CD4-positive, alpha-beta T cell treated with Interleukin-6 at 100 ng/mL for 8 hours (primary cell): ENCODE results near the gene ZDHHC14.
A peak's percentile ranks its signal among the peaks of the same experiment; 100 is the strongest.

Source experiments
- DNase-seq: peaks from one replicate; pipeline ENCODE4 v3.0.0-alpha.2; 2020; ENCODE audit warnings: mixed read lengths, low spot score

ZDHHC14 gene

DNA sequence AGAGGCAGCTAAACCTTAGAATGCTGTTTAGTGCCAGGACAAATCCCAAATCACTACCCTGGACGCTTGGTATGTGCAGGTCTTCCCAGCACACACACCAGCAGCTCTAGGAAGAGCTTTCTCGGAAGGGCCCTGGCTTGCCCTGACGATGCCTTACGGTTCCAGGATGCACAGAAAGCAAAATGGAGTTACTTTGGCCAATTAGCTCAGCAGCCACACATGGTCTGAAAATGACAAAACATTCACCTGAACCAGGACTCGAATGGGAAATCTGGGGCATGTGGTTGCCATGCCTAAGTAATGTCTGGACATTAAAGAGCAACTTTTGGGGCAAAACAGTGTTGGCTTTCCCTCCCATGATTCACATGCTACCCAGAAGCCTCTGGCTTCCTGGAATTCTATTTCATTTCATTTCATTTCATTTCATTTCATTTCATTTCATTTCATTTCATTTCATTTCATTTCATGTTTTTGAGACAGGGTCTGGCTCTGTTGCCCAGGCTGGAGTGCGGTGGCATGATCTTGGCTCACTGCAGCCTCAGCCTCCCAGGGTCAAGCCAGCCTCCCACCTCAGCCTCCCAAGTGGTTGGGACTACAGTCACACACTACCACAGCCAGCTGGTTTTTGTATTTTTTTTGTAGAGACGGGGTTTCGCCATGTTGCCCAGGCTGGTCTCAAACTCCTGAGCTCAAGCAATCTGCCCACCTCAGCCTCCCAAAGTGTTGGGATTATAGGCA is 153.3 kb downstream of the ZDHHC14 start:
- DNase-seq, result no peak

DNA sequence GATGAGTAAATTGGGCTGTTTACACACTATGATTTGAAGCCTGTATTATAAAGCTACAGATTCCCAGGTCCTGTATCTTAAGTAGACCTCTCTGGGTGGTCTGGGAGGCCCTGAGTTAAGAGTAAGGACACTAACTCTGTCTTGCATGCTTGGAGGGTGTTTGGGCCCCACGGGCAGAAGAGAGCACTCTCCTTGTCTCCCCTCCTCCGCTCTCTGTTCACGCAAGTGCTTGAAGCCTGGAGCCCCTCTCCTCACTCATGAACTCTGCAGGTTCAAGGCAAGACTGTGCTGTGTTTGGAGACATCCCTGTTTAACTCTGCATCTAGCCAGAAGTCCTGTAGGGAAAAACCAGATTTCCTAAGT is 154.0 kb downstream of the ZDHHC14 start:
- no peak for DNase-seq

GRCh38 chr6:157535340-157536222 is 154.6 kb downstream of the ZDHHC14 start:
- peak; percentile 33 for DNase-seq

DNA sequence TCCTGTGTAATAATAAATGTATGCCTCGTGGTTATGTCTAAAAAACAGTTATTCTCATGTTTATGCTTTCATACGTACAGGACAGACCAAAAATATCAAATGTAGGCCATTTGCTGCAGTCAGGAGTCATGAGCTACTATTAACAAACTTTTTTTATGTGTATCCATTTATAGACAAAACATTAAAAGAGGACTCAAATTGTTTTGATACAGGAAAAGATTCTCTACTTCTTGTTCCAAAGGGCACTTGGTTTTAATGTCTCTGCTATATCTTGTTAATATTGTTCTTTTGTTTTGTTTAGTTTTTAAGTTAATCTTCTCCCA is 155.2 kb downstream of the ZDHHC14 start:
- no peak for DNase-seq

DNA sequence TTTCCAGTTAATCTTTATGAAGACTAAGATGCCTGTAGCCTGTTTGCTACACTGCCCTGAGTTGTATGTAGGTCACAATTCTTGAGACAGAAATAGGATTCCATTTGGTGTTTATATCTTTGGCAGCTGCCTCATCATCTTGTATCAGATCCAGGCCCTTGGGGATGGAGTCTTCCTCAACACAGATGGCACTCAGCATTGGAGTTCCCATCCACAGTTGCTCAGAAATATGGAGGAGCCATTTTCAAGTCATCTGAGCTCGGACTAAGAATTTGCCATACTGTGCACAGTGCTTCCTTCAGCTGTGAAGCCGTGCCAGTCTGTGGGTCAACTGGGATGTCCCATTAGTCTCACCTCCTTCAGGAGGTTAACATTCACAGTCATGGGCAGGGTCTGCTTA is 156.6 kb downstream of the ZDHHC14 start:
- DNase-seq, result no peak

DNA sequence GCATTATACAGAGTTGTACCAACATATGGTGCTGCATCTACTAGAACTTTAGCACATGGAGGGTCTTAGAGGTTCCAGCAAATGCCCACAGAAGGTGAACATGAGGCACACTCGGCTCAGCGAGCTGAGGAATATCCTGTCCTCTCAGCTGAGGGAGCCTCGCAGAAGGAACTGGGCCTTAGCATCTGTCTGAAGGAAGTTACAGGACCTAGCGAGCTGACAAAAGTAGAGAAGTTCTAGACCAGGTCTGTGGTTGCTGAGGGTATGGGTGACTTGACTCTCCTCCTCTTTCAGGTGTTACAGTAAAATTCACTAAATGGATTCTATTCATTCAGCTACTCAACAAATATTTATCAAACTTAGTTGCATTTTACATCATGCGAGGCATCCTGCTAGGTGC is 157.2 kb downstream of the ZDHHC14 start:
- DNase-seq, result no peak

GRCh38 chr6:157538698-157539097 is 157.7 kb downstream of the ZDHHC14 start:
- no peak for DNase-seq

GRCh38 chr6:157539421-157539822 is 158.4 kb downstream of the ZDHHC14 start:
- no peak for DNase-seq

GRCh38 chr6:157539900-157540752 is 159.1 kb downstream of the ZDHHC14 start:
- DNase-seq, result no peak

DNA sequence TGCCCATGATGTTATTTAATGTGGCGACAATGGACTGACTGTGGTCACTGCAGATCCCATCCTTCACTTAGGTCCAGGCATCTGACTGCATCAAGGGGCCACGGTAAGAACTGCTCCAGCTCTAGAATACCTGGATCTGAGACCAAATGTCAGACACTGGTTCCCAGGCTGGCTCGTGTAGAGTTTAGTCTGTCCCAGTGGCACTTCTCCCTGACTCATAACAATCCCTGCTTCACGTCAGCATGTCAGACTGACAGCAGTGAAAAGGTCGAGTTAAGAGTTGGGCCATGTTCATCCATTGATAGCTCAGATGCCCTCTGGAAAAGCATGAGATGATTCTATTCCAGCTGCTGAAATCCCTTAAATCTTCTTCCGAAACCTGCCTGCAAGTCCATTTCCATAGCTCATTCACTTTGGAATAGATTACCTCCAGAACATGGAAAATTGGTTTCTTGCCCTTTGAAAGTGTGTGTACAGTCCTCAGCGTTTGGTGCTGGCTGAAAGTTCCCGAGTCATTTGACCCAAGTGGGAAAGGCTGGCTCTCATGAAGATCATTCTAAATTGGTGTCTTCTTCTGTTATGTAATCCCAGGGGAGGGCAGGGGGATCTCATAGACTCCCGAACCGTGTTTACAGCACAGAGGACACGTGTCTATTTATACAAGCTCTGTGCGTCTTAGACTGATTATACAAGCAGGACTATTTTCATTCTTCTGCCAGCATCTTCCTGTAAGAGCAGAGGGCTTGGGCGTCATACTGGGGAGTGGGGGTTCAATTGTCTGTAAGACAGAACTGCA is 160.8 kb downstream of the ZDHHC14 start:
- no peak for DNase-seq

- DNase-seq, result no peak
These were observed 161.6 kb downstream of the ZDHHC14 start for GRCh38 chr6:157542414-157543160.

GRCh38 chr6:157546321-157546720 is 165.3 kb downstream of the ZDHHC14 start:
- DNase-seq, result no peak

DNA sequence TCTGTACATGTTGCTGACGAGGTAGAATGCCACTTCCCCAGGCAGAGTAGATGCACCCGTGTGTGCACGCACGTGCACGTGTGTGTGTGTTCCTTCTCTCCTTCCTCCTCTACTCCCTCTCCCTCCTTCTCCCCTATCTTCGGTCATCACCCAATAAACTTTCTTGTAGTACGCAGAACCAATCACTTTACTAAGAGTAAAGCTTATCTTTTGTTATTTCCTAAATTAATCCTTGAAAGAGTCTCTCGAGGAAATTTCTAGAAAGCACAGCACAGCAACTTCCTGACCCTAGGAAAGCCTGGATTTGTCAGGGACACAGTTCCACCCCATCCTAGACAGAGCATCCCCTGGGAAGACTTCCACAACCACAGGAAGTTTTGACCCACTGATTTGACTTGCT is 166.1 kb downstream of the ZDHHC14 start:
- no peak for DNase-seq

DNA sequence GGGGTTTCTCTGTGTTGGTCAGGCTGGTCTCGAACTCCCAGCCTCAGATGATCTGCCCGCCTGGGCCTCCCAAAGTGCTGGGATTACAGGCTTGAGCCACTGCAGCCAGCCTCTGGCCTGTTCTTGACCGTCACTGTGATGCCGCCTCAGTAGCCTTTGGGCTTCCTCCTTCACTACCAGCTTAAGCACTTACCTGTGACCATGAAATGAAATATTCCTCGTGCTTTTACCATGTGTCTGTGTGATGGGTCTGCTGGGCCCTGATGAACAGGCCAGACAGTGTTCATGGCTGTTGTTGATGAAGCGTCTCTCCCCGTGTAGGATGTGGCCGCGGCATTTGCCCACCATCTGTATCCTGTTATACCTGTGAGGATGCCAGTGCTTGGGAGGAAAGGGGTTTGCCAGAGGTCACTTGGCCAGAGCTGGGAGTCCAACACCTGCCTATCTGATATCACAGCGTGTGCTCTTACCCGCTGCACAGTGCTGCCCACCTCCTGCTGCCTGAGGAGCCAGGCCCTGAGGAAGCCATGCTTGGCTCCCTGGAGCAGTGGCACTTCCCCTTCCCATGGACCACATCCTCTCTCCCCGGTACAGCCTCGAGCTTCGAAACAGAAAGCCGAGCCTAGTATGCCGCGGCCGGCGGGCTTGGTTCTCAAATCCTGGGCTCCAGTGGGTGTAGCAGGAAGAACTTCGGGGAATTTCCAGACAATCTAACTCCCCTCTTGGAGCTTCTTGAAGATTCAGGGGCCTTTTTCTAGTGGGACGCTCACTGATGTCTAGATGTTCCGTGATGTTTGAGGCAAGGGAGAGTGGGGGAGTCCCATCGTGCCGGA is 167.9 kb downstream of the ZDHHC14 start:
- DNase-seq, result no peak

- no peak for DNase-seq
These were observed 168.4 kb downstream of the ZDHHC14 start for GRCh38 chr6:157549468-157549745.

DNA sequence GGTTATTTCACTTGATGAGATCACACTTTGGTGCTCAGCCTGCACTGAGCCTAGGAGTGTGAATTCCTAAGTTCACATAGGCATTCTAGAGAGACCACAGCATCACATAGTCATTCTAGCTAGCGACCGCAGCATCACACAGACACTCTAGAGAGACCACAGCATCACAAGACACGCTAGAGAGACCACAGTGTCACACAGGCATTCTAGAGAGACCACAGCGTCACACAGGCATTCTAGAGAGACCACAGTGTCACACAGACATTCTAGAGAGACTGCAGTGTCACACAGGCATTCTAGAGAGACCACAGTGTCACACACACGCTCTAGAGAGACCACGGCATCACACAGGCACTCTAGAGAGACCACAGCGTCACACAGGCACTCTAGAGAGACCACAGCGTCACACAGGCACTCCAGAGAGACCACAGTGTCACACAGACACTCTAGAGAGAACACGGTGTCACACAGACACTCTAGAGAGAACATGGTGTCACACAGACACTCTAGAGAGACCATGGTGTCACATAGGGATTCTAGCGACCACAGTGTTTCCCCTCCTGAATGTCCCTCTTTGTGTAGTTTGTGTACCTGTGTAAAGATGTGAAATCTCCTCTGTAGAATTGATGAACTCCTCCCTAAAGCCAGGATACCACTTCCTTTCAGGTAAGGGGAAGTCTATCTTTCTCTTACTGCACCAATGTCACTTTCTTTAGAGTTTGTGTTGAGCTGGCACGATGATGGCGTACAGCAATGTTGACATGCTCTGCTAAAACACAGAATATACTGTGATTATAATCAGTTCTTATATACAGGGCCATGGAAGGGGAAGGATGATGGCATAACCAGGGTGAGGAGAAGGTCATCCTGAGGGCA is 169.4 kb downstream of the ZDHHC14 start:
- peak; percentile 23 for DNase-seq

- DNase-seq, result no peak
These were observed 170.2 kb downstream of the ZDHHC14 start for GRCh38 chr6:157551041-157551832.

DNA sequence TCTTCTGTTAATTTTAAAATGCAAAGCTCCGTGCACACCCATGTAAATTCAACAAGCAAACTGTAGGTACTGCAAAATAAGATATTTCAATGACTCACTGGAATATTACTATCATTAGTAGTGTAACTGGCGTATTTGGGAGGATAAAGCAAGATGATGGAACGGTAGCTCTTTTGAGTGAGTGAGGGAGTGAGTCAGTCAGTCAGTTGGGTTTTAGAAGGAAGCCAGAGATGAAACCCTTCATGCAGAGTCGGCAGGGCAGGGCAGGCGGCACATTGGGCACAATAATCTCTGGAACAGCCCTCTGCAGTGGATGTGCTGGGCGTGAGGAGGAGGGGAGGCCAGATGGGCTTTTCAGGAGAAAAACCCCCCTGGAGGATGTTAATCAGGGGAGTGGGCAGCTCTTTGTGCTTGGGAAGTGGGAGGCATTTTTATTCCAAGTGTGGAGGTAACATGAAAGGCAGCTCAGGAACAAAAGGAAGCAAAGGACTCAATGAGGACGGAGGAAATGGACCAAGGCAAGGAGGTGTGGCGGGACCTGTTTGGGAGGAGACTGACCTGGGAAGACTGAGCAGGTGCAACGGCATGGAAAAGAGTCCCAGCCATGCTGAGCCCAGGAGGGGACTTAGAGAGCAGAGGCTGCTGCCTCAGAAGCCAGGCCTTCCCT is 171.2 kb downstream of the ZDHHC14 start:
- DNase-seq, result no peak
